Uterus (tissue), 4 donors: ENCODE data around the gene SMG7. TPM values are rescaled to one million over a fixed set of nuclear protein-coding genes. Genes with fewer than 3 reads are reported as not detected.

Experiments used
- DNase-seq, 2 donors: peaks; one replicate each; pipeline ENCODE4 v3.0.0-alpha.2; 2019 to 2020
- H3K27ac ChIP-seq, 2 donors: fragments of 200-600 bp; sonication (generic); 1 replicate in 1 of 2; 2 replicates in 1 of 2; pipeline ENCODE4 v1.5.1; 2016 to 2018
- H3K27me3 ChIP-seq, 2 donors: fragments of 200-600 bp; sonication (generic); one replicate each; pipeline ENCODE4 v1.5.1; 2018 to 2019; ENCODE audit warnings: control low read depth in 1 of 2
- H3K36me3 ChIP-seq, 2 donors: fragments of 200-600 bp; sonication (generic); one replicate each; pipeline ENCODE4 v1.5.1; 2019; ENCODE audit warnings: control low read depth in 1 of 2
- H3K4me1 ChIP-seq, 2 donors: fragments of 200-600 bp; sonication (generic); one replicate each; pipeline ENCODE4 v1.5.1; 2018 to 2019; ENCODE audit warnings: control low read depth in 1 of 2
- H3K4me3 ChIP-seq, 2 donors: fragments of 200-600 bp; sonication (generic); 1 replicate in 1 of 2; 2 replicates in 1 of 2; pipeline ENCODE4 v1.5.1; 2018 to 2019; ENCODE audit warnings: mild to moderate bottlenecking in 1 of 2
- H3K9me3 ChIP-seq, 2 donors: fragments of 200-600 bp; sonication (generic); one replicate each; pipeline ENCODE4 v1.5.1; 2019; ENCODE audit warnings: control low read depth in 1 of 2
- POLR2A ChIP-seq, 2 donors: fragments of 450-650 bp; IDR thresholded peaks; one replicate each; pipeline ENCODE4 v1.6.1; 2016; ENCODE audit warnings: antibody characterized with exemption in 2 of 2, mild to moderate bottlenecking in 1 of 2, moderate library complexity in 1 of 2
- intact Hi-C: fragments of 100-400 bp; cut with DNase I; formaldehyde crosslinking; loops from one replicate; pipeline ENCODE4 v1.15.1; 2023; ENCODE audit warnings: low total_unique reads
- total RNA-seq, 4 donors: library from RNA; depleted of rRNA in 3 of 4; stranded (reverse); fragments of >200 nt in 3 of 4; gene quantifications; one replicate each; pipeline versions ENCODE4 v1.1.0 to v1.2.4, GENCODE V29; 2014 to 2023
- TF ChIP-seq, protein P1 (sequence below), 4 experiments: fragments of 200-600 bp in 2 of 4; fragments of 450-650 bp in 2 of 4; sonication (generic) in 2 of 4; IDR thresholded peaks; one replicate each; pipeline ENCODE4 v1.5.1; 2016 to 2019; ENCODE audit warnings: antibody characterized with exemption in 4 of 4, mild to moderate bottlenecking in 2 of 4, moderate library complexity in 1 of 4
- donor health status: DM: yes; HTN: yes; CAD: no.

Gene SMG7
- total RNA-seq, 4 donors from 2014 or later: 9.1 to 63.1 (median 37.0) TPM

DNA sequence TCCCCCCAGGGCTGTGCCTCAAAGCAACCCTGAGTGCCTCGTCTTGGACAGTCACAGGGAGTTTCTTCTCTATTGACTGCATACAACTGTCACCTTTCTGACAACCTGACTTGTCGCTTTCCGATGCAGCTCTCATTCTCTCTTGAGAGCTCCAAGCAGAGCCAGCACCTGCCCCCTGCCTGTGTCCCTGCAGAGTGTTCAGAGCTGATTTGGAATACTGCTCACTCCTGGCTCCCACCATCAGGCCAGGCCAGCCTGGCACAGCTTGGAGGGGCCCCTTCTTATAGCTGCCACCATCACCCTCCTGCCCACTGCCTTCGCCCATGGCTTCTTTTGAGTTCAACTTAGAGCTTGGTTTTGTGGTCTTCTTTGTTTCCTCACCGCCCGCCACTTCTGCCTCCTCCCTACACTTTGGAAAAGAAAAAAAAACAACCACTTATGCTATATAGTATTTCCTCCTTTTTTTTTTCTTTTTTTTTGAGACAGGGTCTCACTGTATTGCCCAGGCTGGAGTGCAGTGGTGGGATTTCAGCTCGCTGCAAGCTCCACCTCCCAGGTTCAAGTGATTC lies 105.7 kb downstream of the SMG7 start:
- H3K36me3 ChIP-seq: no peaks in the 10 kb centered on the region
- no peaks in the 10 kb centered on the region for H3K4me1 ChIP-seq
- H3K27ac ChIP-seq: no peak overlapping the region
- intact Hi-C loops: no loop called here
- H3K27me3 ChIP-seq: no peaks in the 10 kb centered on the region
- H3K4me3 ChIP-seq: no peak overlapping the region
- H3K9me3 ChIP-seq: no peaks in the 10 kb centered on the region
- TF ChIP-seq, protein P1, sequence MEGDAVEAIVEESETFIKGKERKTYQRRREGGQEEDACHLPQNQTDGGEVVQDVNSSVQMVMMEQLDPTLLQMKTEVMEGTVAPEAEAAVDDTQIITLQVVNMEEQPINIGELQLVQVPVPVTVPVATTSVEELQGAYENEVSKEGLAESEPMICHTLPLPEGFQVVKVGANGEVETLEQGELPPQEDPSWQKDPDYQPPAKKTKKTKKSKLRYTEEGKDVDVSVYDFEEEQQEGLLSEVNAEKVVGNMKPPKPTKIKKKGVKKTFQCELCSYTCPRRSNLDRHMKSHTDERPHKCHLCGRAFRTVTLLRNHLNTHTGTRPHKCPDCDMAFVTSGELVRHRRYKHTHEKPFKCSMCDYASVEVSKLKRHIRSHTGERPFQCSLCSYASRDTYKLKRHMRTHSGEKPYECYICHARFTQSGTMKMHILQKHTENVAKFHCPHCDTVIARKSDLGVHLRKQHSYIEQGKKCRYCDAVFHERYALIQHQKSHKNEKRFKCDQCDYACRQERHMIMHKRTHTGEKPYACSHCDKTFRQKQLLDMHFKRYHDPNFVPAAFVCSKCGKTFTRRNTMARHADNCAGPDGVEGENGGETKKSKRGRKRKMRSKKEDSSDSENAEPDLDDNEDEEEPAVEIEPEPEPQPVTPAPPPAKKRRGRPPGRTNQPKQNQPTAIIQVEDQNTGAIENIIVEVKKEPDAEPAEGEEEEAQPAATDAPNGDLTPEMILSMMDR (IDR thresholded peaks at IDR 0.05): no peak
- TF ChIP-seq POLR2A (IDR thresholded peaks at IDR 0.05): no peak
- DNase-seq: no peak

DNA sequence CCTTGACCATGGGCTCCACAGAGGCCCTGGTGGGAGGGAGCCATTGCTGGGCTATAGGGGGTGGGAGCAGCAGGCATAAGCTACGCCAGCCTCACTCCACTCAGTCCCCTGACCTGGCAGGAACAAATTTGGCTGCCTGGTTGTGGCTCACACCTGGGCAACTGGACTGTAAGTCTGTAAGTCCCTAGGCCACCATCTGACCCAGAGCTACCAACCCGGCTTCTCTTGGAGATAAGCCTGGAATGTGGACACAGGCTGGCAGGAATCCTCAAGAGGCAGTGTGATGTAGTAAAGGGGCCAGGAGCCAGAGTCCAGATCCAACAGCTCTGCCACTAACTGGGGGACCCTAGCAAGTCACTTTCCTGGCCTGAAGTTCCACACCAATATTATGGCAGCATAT lies 106.6 kb downstream of the SMG7 start:
- DNase-seq: no peak
- H3K4me3 ChIP-seq: no peak overlapping the region
- TF ChIP-seq POLR2A (IDR thresholded peaks at IDR 0.05): no peak
- intact Hi-C loops: no loop called here
- H3K36me3 ChIP-seq: no peaks in the 10 kb centered on the region
- no peaks in the 10 kb centered on the region for H3K27me3 ChIP-seq
- no peaks in the 10 kb centered on the region for H3K9me3 ChIP-seq
- H3K27ac ChIP-seq: no peak overlapping the region
- no peaks in the 10 kb centered on the region for H3K4me1 ChIP-seq

DNA sequence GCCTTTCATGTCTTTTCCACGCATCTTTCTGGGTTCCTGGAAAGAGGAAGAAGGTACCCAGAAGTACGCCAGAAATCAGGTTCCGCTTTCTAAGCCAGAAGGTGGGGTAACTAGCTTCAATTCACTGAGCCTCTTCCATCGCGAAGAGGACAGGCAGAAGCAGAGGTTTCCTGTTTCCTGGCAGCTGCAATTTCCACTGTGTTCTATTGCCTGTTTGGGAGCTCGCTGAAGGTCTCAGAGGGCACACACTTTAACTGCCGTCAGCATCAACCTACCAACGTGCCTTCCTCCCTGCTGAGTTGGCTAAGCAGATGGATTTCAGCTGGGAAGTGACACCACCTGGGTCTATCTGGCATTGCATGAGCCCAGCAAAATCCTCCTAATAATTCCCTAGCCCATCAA lies 108.0 kb downstream of the SMG7 start:
- TF ChIP-seq, protein P1 (IDR thresholded peaks at IDR 0.05): peak in 1 of 4 experiments; percentile 26
- no peak for TF ChIP-seq POLR2A (IDR thresholded peaks at IDR 0.05)
- intact Hi-C loops: no loop called here
- no peak overlapping the region for H3K27ac ChIP-seq
- no peaks in the 10 kb centered on the region for H3K27me3 ChIP-seq
- no peaks in the 10 kb centered on the region for H3K36me3 ChIP-seq
- no peaks in the 10 kb centered on the region for H3K4me1 ChIP-seq
- H3K4me3 ChIP-seq: no peak overlapping the region
- peak in 1 of 2 donors; percentile 21 for DNase-seq
- H3K9me3 ChIP-seq: no peaks in the 10 kb centered on the region

DNA sequence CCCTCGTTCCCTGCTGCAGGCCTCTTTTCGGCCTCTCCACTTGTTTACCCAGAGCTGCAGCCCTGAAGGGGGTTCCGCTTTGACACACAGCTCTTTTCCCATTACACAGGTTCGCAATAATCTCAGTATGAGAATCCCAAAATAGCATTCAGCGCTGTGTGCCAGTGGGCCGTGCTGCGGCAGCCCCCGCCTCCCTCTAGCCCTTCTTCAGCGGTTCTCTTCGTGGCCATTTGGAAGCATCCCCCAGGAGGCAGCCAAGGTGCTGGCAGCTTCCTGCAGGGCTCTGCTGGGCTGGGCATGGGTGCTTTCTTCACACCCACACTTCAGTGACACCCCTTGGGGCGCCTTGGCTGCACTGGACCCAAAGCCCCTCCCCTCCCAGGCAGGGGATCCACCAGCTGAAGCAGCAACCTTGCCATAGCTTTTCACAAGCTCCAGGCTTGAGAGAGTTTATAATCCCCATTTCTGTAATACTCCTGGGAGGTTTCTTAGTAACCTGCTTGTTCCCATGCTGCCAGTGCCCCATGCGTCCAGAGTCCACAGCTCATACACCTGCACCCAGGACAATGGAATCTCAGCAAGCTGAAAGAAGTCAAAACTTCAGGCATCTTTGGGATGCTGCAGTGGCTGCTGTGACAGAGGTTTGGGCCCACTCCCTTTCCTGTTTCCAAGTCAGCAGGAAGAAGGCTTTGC lies 109.9 kb downstream of the SMG7 start:
- H3K27me3 ChIP-seq: no peaks in the 10 kb centered on the region
- TF ChIP-seq, protein P1 (IDR thresholded peaks at IDR 0.05): no peak
- TF ChIP-seq POLR2A (IDR thresholded peaks at IDR 0.05): no peak
- no peaks in the 10 kb centered on the region for H3K9me3 ChIP-seq
- no peak for DNase-seq
- H3K4me1 ChIP-seq: no peaks in the 10 kb centered on the region
- intact Hi-C loops: no loop called here
- no peak overlapping the region for H3K27ac ChIP-seq
- no peaks in the 10 kb centered on the region for H3K36me3 ChIP-seq
- H3K4me3 ChIP-seq: no peak overlapping the region

DNA sequence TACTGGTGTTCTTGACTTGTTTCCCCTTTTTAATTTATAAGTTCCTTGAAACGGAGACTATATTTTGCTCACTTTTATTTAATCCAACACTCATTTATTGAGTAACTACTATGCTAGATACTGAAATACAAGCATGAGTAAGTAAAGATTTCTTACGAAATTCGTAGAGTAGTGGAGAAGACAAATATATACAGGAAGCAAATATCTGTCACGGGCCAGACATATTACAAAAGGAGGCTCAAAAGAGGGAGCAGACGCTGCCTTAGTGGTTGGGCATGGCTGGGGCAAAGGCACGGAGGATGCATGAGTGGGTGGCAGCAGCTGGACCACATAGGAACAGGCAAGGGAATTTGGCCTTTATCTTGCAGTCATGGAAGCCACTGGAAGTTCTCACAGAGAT lies 111.2 kb downstream of the SMG7 start:
- no peaks in the 10 kb centered on the region for H3K4me1 ChIP-seq
- no peak for DNase-seq
- H3K36me3 ChIP-seq: no peaks in the 10 kb centered on the region
- no peak overlapping the region for H3K27ac ChIP-seq
- H3K27me3 ChIP-seq: no peaks in the 10 kb centered on the region
- intact Hi-C loops: no loop called here
- no peak overlapping the region for H3K4me3 ChIP-seq
- no peaks in the 10 kb centered on the region for H3K9me3 ChIP-seq
- TF ChIP-seq POLR2A (IDR thresholded peaks at IDR 0.05): no peak
- TF ChIP-seq, protein P1 (IDR thresholded peaks at IDR 0.05): no peak
